GM18873 (cell line): ENCODE data around the gene P4HTM.

ENCODE experiments used
- ATAC-seq: cut with Tn5 transposase; IDR thresholded peaks from one replicate; pipeline ENCODE4 v1.9.1; 2021; ENCODE audit warnings: mild to moderate bottlenecking, moderate library complexity, moderate number of reproducible peaks; ENCODE audit not compliant: unreplicated experiment, low FRiP score

P4HTM gene

DNA sequence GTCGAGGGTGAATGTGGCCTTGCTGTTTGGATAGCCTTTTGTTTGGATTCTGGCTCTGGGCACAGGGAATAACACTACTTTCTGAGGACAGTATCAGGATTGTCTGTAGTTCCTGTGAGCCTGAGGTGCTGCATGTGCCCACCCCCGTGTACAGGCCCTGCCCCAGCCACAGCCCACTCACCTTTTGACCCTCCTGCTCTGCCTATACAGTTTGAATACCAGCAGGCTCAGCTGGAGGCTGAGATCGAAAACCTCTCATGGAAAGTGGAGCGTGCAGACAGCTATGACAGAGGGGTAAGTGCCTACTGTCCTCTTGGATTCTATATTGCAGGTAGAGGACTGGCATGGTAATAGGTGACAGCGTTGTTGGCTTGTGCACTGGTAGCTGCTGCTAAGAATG lies 7.4 kb upstream of the P4HTM start:
- ATAC-seq = no peak

DNA sequence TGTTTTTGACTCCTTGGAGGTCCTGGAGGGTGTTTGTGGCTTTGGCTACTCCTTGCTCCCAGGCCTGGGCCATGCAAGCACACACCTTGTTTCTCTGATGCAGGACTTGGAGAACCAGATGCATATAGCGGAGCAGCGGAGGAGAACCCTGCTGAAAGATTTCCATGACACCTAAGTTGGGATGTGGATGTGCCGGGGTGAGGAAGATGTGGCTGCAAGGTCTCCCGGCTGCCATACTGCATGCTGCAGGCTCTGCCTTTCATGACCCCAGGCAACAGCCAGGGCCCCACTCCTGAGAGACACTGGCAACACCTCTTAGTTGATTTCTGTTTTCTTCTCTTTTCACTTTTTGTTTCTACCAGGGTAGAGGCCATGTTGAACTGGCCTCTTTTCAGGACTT lies 6.9 kb upstream of the P4HTM start:
- no peak for ATAC-seq

DNA sequence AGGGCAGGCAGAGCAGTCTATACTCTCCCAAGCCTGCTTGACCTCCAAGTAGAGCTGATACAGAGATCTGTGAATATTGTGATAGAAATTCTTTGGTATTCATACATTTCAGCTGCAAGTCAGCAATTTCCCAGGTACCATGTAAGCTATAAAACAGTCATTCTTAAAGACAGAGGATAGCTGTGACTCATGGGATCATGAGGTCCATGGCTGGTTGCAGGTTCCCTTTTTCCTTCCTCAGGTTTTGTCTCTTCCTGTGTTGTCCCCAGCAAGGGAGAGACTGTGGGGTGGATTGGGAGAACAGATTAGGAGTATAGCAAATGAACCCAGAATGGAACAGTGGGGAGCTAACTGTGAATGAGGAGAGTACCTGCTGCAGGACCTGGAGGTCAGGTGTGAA lies 5.4 kb upstream of the P4HTM start:
- ATAC-seq = no peak

DNA sequence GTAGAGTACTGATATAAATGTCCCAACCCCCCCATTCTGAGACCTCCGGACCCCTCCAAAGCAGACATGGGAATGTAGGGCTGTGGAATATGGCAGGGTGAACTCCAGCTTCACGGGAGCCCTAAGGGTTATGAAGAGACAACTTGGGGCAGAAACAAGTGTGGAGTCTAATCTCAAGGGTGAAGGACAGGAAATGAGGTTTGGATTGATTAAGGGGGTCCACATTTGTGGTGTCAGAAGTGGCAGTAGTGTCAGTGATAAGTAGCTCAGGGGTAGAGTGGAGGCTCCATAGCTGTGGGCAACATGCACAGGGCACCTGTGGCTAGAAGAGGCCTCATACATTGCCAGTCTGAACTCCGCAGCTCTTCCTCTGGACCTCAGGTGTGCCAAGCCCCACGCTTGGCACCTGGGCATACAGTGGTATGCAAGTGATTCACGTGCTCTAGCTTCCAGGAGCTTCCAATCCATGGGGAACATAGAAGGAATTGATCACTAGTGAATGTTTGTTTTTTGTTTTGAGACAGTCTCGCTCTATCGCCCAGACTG lies 4.1 kb upstream of the P4HTM start:
- no peak for ATAC-seq

DNA sequence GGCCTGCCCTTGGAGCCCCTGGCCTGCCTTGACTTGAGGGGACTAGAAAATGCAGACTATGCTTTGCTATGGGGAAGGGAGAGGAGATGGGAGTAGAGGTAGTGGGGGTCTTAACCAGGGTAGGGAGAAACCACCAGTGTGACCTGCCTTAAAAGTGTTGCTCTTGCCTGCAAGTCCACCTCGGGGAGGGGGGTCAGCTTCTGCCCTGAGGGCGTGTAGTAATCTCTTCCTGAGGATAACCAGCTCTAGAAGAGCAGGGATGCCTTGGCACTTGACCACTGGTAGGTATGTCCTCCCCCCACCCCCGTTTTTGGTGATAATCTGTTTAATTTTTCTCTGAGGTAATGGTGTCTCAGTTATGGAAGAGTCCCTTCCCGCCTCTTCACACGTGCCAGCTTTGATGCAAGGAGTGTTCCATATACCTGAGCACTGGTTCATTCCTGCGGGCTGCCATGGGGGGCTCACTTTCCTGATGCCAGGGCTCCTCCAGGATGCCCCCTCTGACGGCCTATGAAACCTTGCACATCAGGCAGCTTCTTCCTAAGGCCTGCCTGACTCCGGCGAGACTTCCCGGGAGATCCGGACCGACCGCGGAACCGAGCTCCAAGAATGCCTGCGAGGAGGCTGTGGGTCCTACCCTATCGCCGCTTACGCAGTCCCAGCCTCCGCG lies 780 bp upstream of the P4HTM start:
- ATAC-seq = no peak

DNA sequence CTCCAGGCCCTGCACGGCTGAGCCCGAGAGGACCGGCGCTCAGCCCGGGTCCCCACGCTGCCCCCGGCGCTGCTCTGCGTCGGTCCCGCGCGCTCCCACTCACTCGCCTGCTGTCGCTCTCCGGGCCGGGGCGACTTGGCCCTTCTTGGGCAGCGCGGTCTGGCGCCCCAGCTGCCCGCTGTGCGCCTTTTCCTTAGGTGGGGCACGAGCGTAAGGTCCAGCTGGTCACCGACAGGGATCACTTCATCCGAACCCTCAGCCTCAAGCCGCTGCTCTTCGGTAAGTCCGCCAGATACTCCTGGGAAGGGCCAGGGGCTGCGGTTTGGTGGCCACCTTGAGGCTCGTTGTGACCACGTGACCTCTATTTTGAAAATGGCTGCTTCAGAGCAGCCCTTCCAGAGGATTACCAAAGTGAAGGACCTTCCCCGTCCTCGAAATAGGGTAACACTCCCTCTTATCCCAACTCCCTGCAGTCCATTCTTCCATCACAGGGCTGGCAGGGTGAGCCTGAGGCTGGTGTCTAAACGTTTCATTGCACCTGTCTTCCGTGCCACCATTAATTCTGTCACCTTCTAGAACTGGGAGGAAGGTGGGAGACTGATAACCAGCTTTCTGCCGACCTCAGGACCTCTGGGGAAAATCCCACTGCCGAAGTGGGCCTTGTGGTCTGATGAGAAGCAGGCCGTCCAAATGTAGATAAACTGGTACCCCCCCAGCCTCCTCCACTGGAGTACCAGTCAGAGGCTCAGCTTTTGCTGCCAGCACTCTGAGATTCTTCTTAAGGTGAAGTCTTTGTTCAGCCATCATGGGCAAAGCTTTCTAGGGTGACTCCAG lies 812 bp downstream of the P4HTM start:
- ATAC-seq = no peak

DNA sequence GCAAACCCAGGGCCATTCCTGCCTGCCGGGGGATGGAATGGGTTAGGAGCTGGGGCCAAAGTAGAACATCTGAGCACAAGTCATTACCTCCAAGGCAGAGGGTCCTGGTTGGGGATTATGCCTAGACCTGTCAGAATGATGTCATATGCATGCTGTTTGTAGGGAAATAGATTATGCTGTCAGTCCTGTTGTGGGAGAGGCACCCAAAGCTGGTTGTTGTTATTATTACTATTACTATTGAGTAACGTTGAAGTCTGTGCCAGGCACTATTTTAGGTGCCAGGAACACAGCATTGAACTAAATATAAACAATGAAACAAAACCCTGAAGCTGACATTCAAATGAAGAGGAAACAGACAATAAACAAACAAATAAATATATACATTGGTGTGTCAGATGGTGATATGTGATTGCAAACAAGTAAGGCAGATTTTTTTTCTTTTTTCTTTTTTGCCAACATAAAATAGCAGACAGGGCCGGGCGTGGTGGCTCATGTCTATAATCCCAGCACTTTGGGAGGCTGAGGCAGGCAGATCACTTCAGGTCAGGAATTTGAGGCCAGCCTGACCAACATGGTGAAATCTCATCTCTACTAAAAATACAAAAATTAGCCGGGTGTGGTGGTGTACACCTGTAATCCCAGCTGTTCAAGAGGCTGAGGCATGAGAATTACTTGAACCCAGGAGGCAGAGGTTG lies 2.0 kb downstream of the P4HTM start:
- ATAC-seq = no peak

DNA sequence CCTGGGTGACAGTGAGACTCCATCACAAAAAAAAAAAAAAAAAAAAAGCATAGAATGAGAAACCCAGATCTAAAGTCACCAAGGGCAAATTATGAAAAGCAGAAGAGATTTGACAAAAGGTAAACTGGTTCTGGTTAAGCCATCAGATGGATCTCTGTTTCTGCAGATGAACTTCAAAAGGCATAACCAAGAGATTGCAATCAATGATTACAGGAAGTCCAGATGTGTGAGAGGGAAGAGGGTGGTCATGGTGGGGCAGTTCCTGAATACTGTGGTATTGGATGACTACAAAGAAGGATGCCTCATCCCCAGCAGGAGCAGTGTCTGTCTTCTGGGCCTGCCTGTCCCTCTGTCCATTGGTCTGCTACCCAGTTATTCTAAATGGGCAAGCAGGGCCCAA lies 3.8 kb downstream of the P4HTM start:
- ATAC-seq = no peak

DNA sequence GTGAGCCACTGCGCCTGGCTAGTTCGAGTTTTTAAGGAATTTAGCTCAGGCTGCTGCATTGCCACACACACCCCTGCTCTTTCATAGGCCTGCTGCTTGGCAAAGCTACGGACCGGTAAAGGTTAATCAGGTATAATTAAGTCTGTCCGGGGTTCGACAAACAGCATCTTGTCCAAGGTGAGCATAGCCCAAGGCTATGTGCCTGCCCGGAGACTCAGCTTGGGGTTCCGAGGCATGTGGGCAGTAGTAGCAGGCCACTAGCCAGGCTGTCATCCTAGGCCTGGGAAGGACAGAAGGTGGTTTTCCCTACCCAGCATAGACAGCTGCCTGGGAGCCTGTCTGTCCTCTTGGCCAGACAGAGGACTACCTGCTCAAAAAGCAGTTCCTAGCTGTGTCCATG lies 6.6 kb downstream of the P4HTM start:
- ATAC-seq = no peak

DNA sequence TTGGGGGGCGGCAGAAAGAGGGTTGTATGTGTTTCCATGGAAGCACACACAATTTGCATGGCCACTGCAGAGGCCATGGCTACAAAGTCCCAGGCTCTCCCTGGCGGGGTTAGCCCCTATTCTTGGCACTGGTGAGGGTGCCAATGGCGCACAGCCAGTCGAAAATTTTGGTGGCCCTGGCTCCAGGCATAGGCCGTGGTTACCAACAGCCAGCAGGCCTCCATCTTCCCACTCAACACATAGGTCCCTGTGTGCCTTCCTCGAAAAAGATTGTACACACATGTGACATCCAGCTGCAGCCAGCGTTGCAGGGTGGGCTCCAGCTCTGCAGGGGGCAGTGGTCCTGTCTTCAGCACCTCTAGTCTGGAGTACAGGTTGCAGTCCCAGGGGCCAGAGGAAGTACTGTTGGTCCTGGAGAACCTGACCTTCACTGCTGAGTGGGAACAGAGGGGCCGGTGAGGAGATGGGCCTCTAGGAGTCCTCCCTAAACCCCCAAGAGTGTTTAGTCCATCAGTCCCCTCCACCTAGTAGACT lies 7.1 kb downstream of the P4HTM start:
- no peak for ATAC-seq

DNA sequence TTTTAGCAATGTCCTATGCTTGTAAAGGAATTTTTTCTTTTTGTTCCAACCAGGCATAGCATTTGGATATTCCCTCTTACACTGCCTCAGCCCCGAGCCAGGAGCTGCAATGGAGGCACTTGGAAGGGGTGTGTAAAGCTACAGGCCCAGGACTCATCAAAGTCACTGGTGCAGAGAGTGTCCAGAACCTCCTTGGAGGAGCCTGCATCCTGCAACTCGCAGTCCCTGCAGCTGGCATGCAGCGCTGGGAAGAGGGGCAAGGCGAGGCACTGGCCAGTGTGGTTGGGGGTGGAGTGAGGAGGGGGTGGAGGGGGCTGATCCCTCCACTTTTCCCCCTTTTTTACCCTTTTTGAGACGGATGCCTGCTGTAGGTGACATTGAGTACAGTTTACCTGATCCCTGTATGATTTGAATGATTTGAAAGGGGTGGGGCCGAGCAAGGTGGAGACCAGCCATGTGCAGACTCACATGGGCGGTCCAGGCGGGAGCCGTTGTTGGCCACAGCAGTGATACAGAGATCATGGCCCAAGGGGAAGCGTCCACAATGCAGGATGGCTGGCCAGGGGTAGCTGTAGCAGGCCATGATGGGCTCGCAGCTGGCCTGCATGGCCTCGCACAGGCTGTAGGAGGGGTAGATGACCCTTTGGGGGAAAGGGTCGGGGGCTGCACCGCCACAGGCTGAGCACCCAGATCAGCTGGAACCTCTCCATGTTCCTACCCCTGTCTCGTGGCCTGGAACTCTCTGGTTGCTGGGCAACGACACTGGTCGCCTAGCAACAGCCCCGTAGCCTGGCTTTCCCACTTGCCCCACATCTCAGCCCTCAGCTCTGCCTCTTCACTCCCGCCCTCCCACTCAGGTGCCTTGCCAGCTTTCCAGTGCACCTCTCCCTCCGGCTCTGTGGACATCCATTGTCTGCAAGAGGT lies 7.9 kb downstream of the P4HTM start:
- ATAC-seq = no peak

DNA sequence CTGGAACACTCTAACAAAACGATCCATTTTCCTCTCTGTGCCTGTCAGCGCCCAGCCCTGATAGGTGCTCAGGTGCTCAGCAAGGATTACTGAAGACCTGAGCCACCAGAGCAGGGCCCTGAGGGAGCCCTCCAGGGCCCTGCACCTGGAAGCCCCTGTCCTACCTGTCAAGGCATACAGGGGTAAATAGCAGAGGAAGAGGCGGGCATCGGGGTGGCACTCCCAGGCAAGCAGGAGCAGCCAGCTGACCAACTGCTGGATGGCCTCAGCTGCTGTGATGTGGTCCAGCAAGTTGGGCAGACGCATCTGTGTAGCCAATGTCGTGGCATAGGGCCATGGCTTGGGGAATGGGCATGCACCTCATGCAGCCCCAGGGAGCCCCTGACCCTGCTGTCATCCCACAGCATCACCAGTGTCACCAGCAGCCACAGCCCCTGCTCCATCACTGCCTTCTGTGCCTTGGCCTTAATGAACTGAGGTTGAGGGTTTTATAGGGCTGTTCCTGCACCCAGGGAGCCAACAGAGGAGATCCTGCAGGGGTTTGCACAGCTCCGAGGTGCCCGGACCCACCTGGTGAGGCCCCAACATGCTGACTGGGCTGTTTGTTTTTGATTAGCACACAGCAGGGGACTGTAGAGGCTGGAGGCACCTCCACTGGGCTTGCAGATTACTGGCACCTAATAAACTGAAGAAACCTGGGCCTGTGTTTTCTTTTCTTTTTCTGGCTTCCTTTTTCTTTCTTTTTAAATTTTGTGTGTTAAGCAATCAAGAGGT lies 9.2 kb downstream of the P4HTM start:
- ATAC-seq = no peak

DNA sequence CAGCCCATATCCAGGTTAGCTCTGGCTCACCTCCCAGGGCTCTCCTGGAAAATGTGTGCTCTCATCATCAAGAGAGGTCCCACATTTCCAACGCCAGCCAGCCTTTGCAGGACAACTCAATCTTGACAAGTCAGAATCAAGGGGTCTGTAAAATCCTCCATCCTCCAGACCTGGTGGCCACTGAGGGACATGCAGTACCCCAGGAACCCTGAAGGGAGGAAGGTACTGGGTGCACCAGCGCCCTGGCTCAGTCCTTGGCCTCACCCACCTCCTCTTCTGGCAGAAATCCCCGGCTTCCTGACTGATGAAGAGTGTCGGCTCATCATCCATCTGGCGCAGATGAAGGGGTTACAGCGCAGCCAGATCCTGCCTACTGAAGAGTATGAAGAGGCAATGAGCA lies 11.1 kb downstream of the P4HTM start:
- no peak for ATAC-seq

DNA sequence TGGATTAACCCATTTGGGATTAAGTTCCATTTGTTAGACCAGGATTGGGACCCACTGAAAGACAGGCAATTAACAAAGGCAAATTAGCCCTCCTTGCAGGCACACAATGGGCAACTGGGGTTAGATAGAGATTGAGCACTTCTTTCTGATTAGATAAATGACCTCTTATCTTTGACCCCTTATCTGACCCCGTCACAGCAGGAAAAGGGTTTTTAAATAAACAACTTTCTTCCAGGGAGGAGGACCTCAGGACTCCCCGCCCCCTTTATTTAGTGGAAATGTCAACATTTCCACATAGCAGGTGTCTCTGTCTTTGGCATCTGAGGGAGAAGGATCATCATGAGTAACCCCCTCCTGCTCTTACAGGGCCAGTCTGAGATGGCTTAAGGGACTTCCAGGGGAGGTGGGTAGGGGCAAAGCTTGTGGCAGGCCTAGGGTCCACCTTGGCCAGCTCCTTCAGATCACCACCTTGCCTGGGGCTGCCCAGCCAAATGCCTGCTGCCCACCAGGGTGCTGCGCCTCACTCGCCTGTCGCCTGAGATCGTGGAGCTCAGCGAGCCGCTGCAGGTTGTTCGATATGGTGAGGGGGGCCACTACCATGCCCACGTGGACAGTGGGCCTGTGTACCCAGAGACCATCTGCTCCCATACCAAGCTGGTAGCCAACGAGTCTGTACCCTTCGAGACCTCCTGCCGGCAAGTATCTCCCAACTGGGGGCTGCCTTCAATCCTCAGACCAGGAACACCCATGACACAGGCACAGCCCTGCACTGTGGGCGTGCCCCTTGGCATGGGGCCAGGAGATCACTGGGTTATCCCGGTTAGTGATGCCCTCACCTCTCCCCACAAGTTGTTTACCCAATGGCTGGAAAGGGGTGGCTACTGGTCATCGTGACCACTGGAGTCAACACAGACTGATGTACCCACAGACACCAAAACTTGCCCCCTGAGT lies 14.6 kb downstream of the P4HTM start:
- no peak for ATAC-seq

DNA sequence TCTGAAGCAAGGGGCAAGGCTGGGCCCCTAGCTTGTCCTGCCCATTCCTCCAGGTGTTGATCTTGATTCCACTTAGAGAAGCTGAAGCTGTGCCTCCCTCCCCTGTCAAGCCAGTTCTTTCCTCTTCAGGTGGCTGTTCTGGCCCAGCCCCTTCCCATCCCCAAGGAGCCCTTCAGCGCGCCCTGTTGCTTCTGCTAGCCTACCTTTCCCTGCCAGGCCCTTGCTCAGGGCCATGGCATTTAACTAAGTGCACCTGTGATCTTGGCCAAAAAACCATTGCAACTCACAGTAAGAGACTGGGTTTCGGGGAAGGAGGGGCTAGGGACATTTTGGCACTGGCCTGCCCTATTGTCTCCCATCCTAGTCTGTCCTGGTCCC lies 15.3 kb downstream of the P4HTM start:
- no peak for ATAC-seq

DNA sequence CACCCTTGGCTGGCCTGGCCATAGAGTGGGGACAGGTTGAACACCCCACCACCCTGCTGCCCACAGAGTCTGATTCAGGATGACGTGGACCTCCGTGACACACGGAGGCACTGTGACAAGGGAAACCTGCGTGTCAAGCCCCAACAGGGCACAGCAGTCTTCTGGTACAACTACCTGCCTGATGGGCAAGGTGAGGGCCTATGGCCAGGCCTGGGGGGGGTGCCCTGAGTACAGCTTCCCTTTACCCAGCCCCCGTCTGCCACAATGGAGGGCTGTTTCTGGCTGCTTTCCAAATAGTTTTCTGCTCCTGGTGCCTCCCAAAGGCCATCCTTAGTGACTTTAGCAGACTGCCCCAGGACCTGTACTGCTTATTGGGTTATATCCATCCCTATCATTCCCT lies 16.0 kb downstream of the P4HTM start:
- ATAC-seq = no peak

DNA sequence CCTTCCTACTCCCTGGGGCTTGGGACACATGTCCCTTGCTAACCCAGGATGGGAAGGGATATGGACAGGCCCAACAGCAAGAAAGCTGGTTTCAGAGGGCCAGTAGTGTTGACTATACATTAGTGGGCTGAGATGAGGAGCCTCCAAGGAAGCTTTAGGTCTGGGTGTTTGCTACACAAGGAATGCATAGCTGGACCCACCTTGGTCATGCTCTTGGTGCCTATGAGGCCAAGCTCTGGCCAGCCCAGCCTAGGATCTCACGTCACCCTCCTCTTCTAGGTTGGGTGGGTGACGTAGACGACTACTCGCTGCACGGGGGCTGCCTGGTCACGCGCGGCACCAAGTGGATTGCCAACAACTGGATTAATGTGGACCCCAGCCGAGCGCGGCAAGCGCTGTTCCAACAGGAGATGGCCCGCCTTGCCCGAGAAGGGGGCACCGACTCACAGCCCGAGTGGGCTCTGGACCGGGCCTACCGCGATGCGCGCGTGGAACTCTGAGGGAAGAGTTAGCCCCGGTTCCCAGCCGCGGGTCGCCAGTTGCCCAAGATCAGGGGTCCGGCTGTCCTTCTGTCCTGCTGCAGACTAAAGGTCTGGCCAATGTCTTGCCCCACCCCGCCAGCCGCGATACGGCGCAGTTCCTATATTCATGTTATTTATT lies 16.5 kb downstream of the P4HTM start:
- no peak for ATAC-seq
